Endothelial cell of umbilical vein (primary cell): ENCODE measurements around the gene MCU. TPM values are rescaled to one million over a fixed set of nuclear protein-coding genes. Genes with fewer than 3 reads are reported as not detected.
"Not testable (repeated sequence)": the region's sequence is repeated elsewhere in the genome, so short reads cannot be mapped to it uniquely, and the experiment has no call there.

ENCODE experiments used
- BruUV-seq: library from RNA; stranded (reverse); fragments of 400-500 nt; replicated peaks from 2 replicates; lab custom pipeline; 2021; lab: Mats Ljungman, UMichigan
- CTCF ChIA-PET: fragments of 300-600, 350-600 bp; sonication (Branson Sonifier 250); formaldehyde crosslinking; loops from one replicate; lab custom pipeline; 2021; ENCODE audit warnings: antibody characterized with exemption, inconsistent platforms; lab: Charles Lee
- POLR2A ChIA-PET: fragments of 300-600, 350-600 bp; sonication (Branson Sonifier 250); formaldehyde crosslinking; loops from one replicate; lab custom pipeline; 2021; ENCODE audit warnings: antibody characterized with exemption, inconsistent platforms; lab: Charles Lee
- DNase-seq: peaks from one replicate; pipeline ENCODE4 v3.0.0-alpha.2; 2011; ENCODE audit warnings: low read depth, low spot score
- FAIRE-seq: peaks from 2 replicates; lab custom pipeline; 2011; peaks lifted over from hg19 to GRCh38; lab: Jason Lieb, UNC
- H2AFZ ChIP-seq: 2 replicates; pipeline ENCODE4 v1.6.0; 2012; ENCODE audit warnings: low read depth, low read length, control low read depth, inconsistent platforms
- H3K27ac ChIP-seq: 2 replicates; pipeline ENCODE4 v1.5.1; 2011; ENCODE audit warnings: low read depth, mild to moderate bottlenecking, control low read depth, low read length, moderate library complexity; ENCODE audit not compliant: insufficient read depth
- H3K27me3 ChIP-seq, 2 experiments: 2 replicates each; pipeline versions ENCODE4 v1.6.0 to v1.6.1; 2011; ENCODE audit warnings: low read length in 2 of 2, mixed read lengths in 1 of 2; ENCODE audit not compliant: control insufficient read depth in 2 of 2, insufficient read depth in 2 of 2
- H3K36me3 ChIP-seq, 2 experiments: 2 replicates in 1 of 2; 3 replicates in 1 of 2; pipeline ENCODE4 v1.5.1; 2011; ENCODE audit warnings: low read length in 2 of 2, mild to moderate bottlenecking in 1 of 2, moderate library complexity in 1 of 2; ENCODE audit not compliant: control insufficient read depth in 2 of 2, insufficient read depth in 2 of 2; ENCODE audit errors: extremely low read depth in 1 of 2
- H3K4me1 ChIP-seq: 3 replicates; pipeline ENCODE4 v1.5.1; 2011; ENCODE audit warnings: mild to moderate bottlenecking, low read length; ENCODE audit not compliant: control insufficient read depth, insufficient read depth; ENCODE audit errors: extremely low read depth
- H3K4me2 ChIP-seq: 2 replicates; pipeline ENCODE4 v1.6.1; 2011; ENCODE audit warnings: low read length, control low read depth, mixed read lengths; ENCODE audit not compliant: insufficient read depth
- H3K4me3 ChIP-seq, 3 experiments: fragments of 200-600 bp in 1 of 3; sonication (generic), shearing (Covaris generic) in 1 of 3; replicated peaks in 1 of 3; 2 replicates each; pipeline ENCODE4 v1.5.1; 2011 to 2016; ENCODE audit warnings: control low read depth in 3 of 3, low read length in 3 of 3, mild to moderate bottlenecking in 2 of 3, inconsistent platforms in 1 of 3, low read depth in 1 of 3, moderate library complexity in 1 of 3; ENCODE audit not compliant: insufficient read depth in 1 of 3
- H3K79me2 ChIP-seq: 2 replicates; pipeline ENCODE4 v1.6.0; 2012; ENCODE audit warnings: low read length, inconsistent platforms; ENCODE audit not compliant: control insufficient read depth, insufficient read depth
- H3K9ac ChIP-seq: replicated peaks from 2 replicates; pipeline ENCODE3; 2011; ENCODE audit warnings: low read length, control low read depth; ENCODE audit not compliant: insufficient read depth; ENCODE audit errors: extremely low read depth
- H3K9me1 ChIP-seq: replicated peaks from 3 replicates; pipeline ENCODE4 v1.6.0; 2011; ENCODE audit warnings: mild to moderate bottlenecking, low read length; ENCODE audit not compliant: control insufficient read depth, insufficient read depth; ENCODE audit errors: extremely low read depth
- H3K9me3 ChIP-seq: replicated peaks from 2 replicates; pipeline ENCODE4 v1.5.1; 2012; ENCODE audit warnings: low read length, inconsistent platforms; ENCODE audit not compliant: control insufficient read depth, insufficient read depth
- H4K20me1 ChIP-seq: replicated peaks from 2 replicates; pipeline ENCODE3; 2011; ENCODE audit warnings: mild to moderate bottlenecking, low read length; ENCODE audit not compliant: control insufficient read depth, insufficient read depth; ENCODE audit errors: extremely low read depth
- CTCF ChIP-seq, 2 donors: IDR thresholded peaks; 1 replicate in 1 of 2; 2 replicates in 1 of 2; pipeline ENCODE4 v1.5.1; 2011; ENCODE audit warnings: low read length in 2 of 2, mild to moderate bottlenecking in 2 of 2, moderate library complexity in 2 of 2, control low read depth in 1 of 2, inconsistent platforms in 1 of 2, low read depth in 1 of 2; ENCODE audit not compliant: insufficient read depth in 1 of 2; ENCODE audit errors: extremely low read depth in 1 of 2
- FOS ChIP-seq: IDR thresholded peaks from 2 replicates; pipeline ENCODE4 v1.6.1; 2011; ENCODE audit warnings: mild to moderate bottlenecking, low read length, moderate library complexity, borderline replicate concordance; ENCODE audit not compliant: insufficient read depth
- GATA2 ChIP-seq: IDR thresholded peaks from 2 replicates; pipeline ENCODE4 v1.7.0; 2011; ENCODE audit warnings: low read depth, mild to moderate bottlenecking, moderate library complexity, mixed read lengths, low read length; ENCODE audit not compliant: insufficient read length, insufficient read depth
- JUN ChIP-seq: IDR thresholded peaks from 2 replicates; pipeline ENCODE4 v1.6.1; 2011; ENCODE audit warnings: borderline replicate concordance, low read depth; ENCODE audit not compliant: insufficient read length, insufficient read depth
- MAX ChIP-seq: IDR thresholded peaks from 2 replicates; pipeline ENCODE4 v1.6.1; 2011; ENCODE audit not compliant: insufficient read depth, insufficient read length
- MYC ChIP-seq: IDR thresholded peaks from one replicate; pipeline ENCODE4 v1.6.1; 2011; ENCODE audit warnings: mild to moderate bottlenecking, low read depth, low read length
- POLR2A ChIP-seq: IDR thresholded peaks from 2 replicates; pipeline ENCODE4 v1.6.1; 2012; ENCODE audit warnings: low read depth, mild to moderate bottlenecking, control low read depth, low read length
- POLR2AphosphoS5 ChIP-seq: IDR thresholded peaks from 2 replicates; pipeline ENCODE4 v1.6.1; 2012; ENCODE audit warnings: low read depth, mild to moderate bottlenecking, control low read depth, low read length, moderate library complexity; ENCODE audit not compliant: insufficient read depth
- dilution Hi-C: fragments of 300-500 bp; cut with MboI; formaldehyde crosslinking; loops from one replicate; pipeline ENCODE4 v1.15.0; 2019; ENCODE audit warnings: low sequenced_read_pairs; ENCODE audit not compliant: extremely low pct_ligation_motif_present
- intact Hi-C: fragments of 100-400 bp; cut with micrococcal nuclease; formaldehyde crosslinking; loops from one replicate; pipeline ENCODE4 v1.10.0; 2022
- polyA plus RNA-seq, 4 experiments: library from polyadenylated mRNA; depleted of rRNA in 3 of 4; stranded (reverse) in 3 of 4; unstranded in 1 of 4; fragments of >200 nt; gene quantifications; 2 replicates each; pipeline versions ENCODE4 v1.2.1 to v1.2.3, GENCODE V29; 2011 to 2012; ENCODE audit warnings: missing spikeins in 1 of 4
- total RNA-seq: library from RNA; stranded (reverse); gene quantifications from 2 replicates; pipeline ENCODE4 v1.2.3, GENCODE V29; 2021

The MCU gene
- total and polyA plus RNA-seq, 2 donors (not counting 3 experiments of a cell fraction or from before 2014, with no cell fraction given) = 25.2 to 37.2 TPM

GRCh38 chr10:72913287-72913686 is 221.3 kb downstream of the MCU start:
- Histone ChIP-seq H3K27ac (no peak overlapping the region), H3K79me2 (no peaks in the 10 kb centered on the region), H3K27me3 (no peaks in the 10 kb centered on the region), H3K4me1 (no peaks in the 10 kb centered on the region), H3K9ac (no peak overlapping the region), H3K36me3 (no peaks in the 10 kb centered on the region), H2AFZ (no peak overlapping the region), H4K20me1 (no peaks in the 10 kb centered on the region), H3K4me2 (no peak overlapping the region), H3K4me3 (no peak overlapping the region), H3K9me3 (no peaks in the 10 kb centered on the region), H3K9me1 (no peaks in the 10 kb centered on the region)
- POLR2A ChIA-PET = no interaction called here
- no peak for TF ChIP-seq CTCF (IDR thresholded peaks at IDR 0.05; ENCODE audit: extremely low read depth in 1 of 2, insufficient read depth in 1 of 2, low read depth in 1 of 2, low read length in 2 of 2)
- no peak for TF ChIP-seq MAX
- no peak for TF ChIP-seq POLR2A
- TF ChIP-seq MYC = no peak
- no peak for TF ChIP-seq JUN
- TF ChIP-seq POLR2AphosphoS5 = no peak
- TF ChIP-seq GATA2 = no peak
- no peak for TF ChIP-seq FOS
- no peak for FAIRE-seq
- intact Hi-C loops (no loop called here), dilution Hi-C loops (no loop called here)
- no TSS peak for BruUV-seq
- no peak for DNase-seq
- CTCF ChIA-PET = no interaction called here

- H3K4me2 ChIP-seq, DNase-seq, H2AFZ ChIP-seq, BruUV-seq, H3K36me3 ChIP-seq, H3K9me1 ChIP-seq, H3K4me3 ChIP-seq, intact Hi-C loops, H3K9ac ChIP-seq, H3K4me1 ChIP-seq, H3K79me2 ChIP-seq, H4K20me1 ChIP-seq, POLR2A ChIA-PET, H3K9me3 ChIP-seq, H3K27ac ChIP-seq, CTCF ChIA-PET, dilution Hi-C loops, H3K27me3 ChIP-seq, FAIRE-seq: not testable (repeated sequence)
These were observed 225.3 kb downstream of the MCU start for GRCh38 chr10:72917201-72917600.

GRCh38 chr10:72917803-72918332 is 225.9 kb downstream of the MCU start:
- H3K36me3 ChIP-seq, H3K9me1 ChIP-seq, BruUV-seq, H3K27ac ChIP-seq, H4K20me1 ChIP-seq, H3K9me3 ChIP-seq, H2AFZ ChIP-seq, H3K4me2 ChIP-seq, intact Hi-C loops, FAIRE-seq, DNase-seq, dilution Hi-C loops, H3K27me3 ChIP-seq, H3K4me1 ChIP-seq, POLR2A ChIA-PET, H3K79me2 ChIP-seq, H3K9ac ChIP-seq, H3K4me3 ChIP-seq, CTCF ChIA-PET: not testable (repeated sequence)
